ENCODE results near the gene SEPTIN3. TPM values are rescaled to one million over a fixed set of nuclear protein-coding genes. Genes with fewer than 3 reads are reported as not detected.
A peak's percentile ranks its signal among the peaks of the same experiment; 100 is the strongest.

Gene SEPTIN3, protein sequence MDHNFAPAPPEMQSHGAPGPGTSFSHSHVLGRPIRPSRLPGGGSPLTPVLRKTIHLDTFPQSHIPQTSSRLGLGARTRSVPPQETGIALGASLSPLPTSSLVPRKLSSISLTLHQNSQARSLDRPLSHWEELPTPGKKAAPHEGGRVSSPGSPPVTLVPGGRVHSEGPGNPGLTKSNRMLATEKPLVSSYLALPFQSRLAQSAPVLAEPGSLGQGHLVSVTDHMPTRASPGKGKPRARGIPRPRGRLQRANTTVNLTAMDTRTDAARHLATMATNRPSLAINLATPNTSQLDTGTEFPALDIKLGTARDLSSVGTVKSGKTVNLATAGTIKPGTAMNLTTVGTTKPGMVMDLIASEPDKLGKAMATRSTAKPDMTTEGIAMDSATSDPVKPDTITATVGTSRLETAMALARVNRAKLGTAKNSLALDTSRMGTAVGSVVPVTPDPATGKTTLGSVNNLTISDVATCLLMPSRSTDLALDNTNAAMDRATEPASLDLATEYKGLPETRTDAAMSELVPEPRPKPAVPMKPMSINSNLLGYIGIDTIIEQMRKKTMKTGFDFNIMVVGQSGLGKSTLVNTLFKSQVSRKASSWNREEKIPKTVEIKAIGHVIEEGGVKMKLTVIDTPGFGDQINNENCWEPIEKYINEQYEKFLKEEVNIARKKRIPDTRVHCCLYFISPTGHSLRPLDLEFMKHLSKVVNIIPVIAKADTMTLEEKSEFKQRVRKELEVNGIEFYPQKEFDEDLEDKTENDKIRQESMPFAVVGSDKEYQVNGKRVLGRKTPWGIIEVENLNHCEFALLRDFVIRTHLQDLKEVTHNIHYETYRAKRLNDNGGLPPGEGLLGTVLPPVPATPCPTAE
- total RNA-seq (0.22 TPM), polyA plus RNA-seq (ENCODE audit: insufficient read depth, low read depth, low replicate concordance) (0.49 TPM)
- long read RNA-seq, donor 1, partial matches to known transcripts, result 8 of 8 reads
- long read RNA-seq, donor 1, other reads (novel, unspliced or antisense), result 0 of 8 reads
- long read RNA-seq, donor 2, full-length matches to known transcripts, result 3 of 3 reads
- long read RNA-seq, donor 2, partial matches to known transcripts, result 0 of 3 reads
- long read RNA-seq, donor 2, other reads (novel, unspliced or antisense), result 0 of 3 reads
- long read RNA-seq, donor 3, result 0 reads
- long read RNA-seq, donor 4, result 0 reads
- long read RNA-seq, donor 5, result 0 reads
- long read RNA-seq, donor 6, result 0 reads
- long read RNA-seq, donor 7, full-length matches to known transcripts, result 1 of 1 reads
- long read RNA-seq, donor 7, partial matches to known transcripts, result 0 of 1 reads
- long read RNA-seq, donor 7, other reads (novel, unspliced or antisense), result 0 of 1 reads
- long read RNA-seq, donor 8, full-length matches to known transcripts, result 1 of 1 reads
- long read RNA-seq, donor 8, partial matches to known transcripts, result 0 of 1 reads
- long read RNA-seq, donor 8, other reads (novel, unspliced or antisense), result 0 of 1 reads
- long read RNA-seq, donor 9, result 0 reads
- long read RNA-seq, donor 10, full-length matches to known transcripts, result 1 of 1 reads
- long read RNA-seq, donor 10, partial matches to known transcripts, result 0 of 1 reads
- long read RNA-seq, donor 10, other reads (novel, unspliced or antisense), result 0 of 1 reads

DNA sequence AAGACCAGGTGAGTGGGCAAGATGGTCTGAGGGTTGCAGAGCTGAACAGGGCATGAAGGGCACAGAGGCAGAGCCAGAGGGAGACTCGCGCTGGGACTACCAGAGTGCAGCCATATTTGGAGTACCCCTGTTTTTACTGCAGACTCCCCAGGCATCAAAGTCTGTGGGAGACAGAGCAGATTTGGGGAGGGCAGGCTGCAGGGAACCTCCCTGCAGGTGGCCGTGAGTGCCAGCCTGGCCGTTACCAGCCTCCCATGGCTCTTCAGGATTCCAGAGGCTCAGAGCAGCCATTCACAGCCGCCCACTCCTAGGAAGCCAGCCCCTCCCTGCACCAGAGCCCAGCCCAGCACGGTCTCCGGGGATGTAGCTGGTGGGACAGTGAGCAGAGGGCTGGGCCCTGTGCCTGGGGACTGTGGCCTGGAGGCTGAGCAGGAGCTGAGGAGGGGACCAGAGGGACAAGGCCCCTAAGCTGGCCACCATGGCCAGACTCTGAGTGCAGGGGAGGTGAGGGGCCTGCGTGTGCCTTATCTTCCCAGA is at the start of gene SEPTIN3:
Gene SEPTIN3 (plus strand): TSS at position 334 of the 537 bp plus-strand sequence. CDS start 2,050 bp downstream, outside the sequence.
- Histone ChIP-seq H3K9me3 (ENCODE audit: control insufficient read depth in 2 of 3, insufficient read depth in 1 of 3, low read length in 3 of 3) (no peaks in the 10 kb centered on the region), H3K27me3 (ENCODE audit: control insufficient read depth, insufficient read depth, low read length) (no peaks in the 10 kb centered on the region), H3K36me3 (ENCODE audit: control insufficient read depth in 2 of 3, insufficient read depth in 3 of 3, low read length in 3 of 3) (no peaks in the 10 kb centered on the region), H3K4me3 (ENCODE audit: low read length in 3 of 3) (no peak within 1 kb of the TSS), H3K27ac (ENCODE audit: low read depth in 2 of 2, low read length in 2 of 2) (no peak within 1 kb of the TSS), H3K9ac (ENCODE audit: low read length in 3 of 3) (no peak within 1 kb of the TSS), H3K4me1 (ENCODE audit: control insufficient read depth in 2 of 3, insufficient read depth in 2 of 3, low read depth in 1 of 3, low read length in 3 of 3) (no peaks in the 10 kb centered on the region)
- no peak for TF ChIP-seq CTCF (IDR thresholded peaks at IDR 0.05; ENCODE audit: borderline replicate concordance, extremely low read depth, insufficient read depth)
- FAIRE-seq (no peak), DNase-seq (no peak)
- intact Hi-C loops (cut with DNase I), result no loop called here

GRCh38 chr22:41920271-41920976 is 48.8 kb upstream of the SEPTIN3 start:
- Histone ChIP-seq H3K27me3 (ENCODE audit: control insufficient read depth, insufficient read depth, low read length) (peaks cover 10% of the 10 kb centered on the region), H3K4me3 (ENCODE audit: low read length in 3 of 3) (no peak overlapping the region), H3K27ac (ENCODE audit: low read depth in 2 of 2, low read length in 2 of 2) (no peak overlapping the region), H3K9me3 (ENCODE audit: control insufficient read depth in 2 of 3, insufficient read depth in 1 of 3, low read length in 3 of 3) (no peaks in the 10 kb centered on the region), H3K4me1 (ENCODE audit: control insufficient read depth in 2 of 3, insufficient read depth in 2 of 3, low read depth in 1 of 3, low read length in 3 of 3) (peaks cover 0 to 5% (median 0%) of the 10 kb centered on the region in 3 donors), H3K36me3 (ENCODE audit: control insufficient read depth in 2 of 3, insufficient read depth in 3 of 3, low read length in 3 of 3) (no peaks in the 10 kb centered on the region), H3K9ac (ENCODE audit: low read length in 3 of 3) (no peak overlapping the region)
- no peak for TF ChIP-seq CTCF (IDR thresholded peaks at IDR 0.05; ENCODE audit: borderline replicate concordance, extremely low read depth, insufficient read depth)
- FAIRE-seq (no peak), DNase-seq (peak in 1 of 5 donors; percentile 70)
- intact Hi-C loops (cut with DNase I), result no loop called here

GRCh38 chr22:41922328-41922727 is 46.9 kb upstream of the SEPTIN3 start:
- DNase-seq, result no peak
- peaks cover 0 to 5% (median 0%) of the 10 kb centered on the region in 3 donors for H3K4me1 ChIP-seq (ENCODE audit: control insufficient read depth in 2 of 3, insufficient read depth in 2 of 3, low read depth in 1 of 3, low read length in 3 of 3)
- no peaks in the 10 kb centered on the region for H3K36me3 ChIP-seq (ENCODE audit: control insufficient read depth in 2 of 3, insufficient read depth in 3 of 3, low read length in 3 of 3)
- no peak overlapping the region for H3K4me3 ChIP-seq (ENCODE audit: low read length in 3 of 3)
- H3K27me3 ChIP-seq (ENCODE audit: control insufficient read depth, insufficient read depth, low read length), result no peaks in the 10 kb centered on the region
- intact Hi-C loops (cut with DNase I), result no loop called here
- no peak overlapping the region for H3K27ac ChIP-seq (ENCODE audit: low read depth in 2 of 2, low read length in 2 of 2)
- no peaks in the 10 kb centered on the region for H3K9me3 ChIP-seq (ENCODE audit: control insufficient read depth in 2 of 3, insufficient read depth in 1 of 3, low read length in 3 of 3)
- H3K9ac ChIP-seq (ENCODE audit: low read length in 3 of 3), result no peak overlapping the region
- FAIRE-seq, result no peak
- no peak for TF ChIP-seq CTCF (IDR thresholded peaks at IDR 0.05; ENCODE audit: borderline replicate concordance, extremely low read depth, insufficient read depth)
